Fibroblast of peridontal ligament (primary cell): ENCODE measurements around the gene GAK.
"Not testable (repeated sequence)": the region's sequence is repeated elsewhere in the genome, so short reads cannot be mapped to it uniquely, and the experiment has no call there.

Experiments
- DNase-seq: peaks from one replicate; pipeline ENCODE4 v3.0.0-alpha.2; 2010; ENCODE audit errors: extremely low read depth

The GAK gene

DNA sequence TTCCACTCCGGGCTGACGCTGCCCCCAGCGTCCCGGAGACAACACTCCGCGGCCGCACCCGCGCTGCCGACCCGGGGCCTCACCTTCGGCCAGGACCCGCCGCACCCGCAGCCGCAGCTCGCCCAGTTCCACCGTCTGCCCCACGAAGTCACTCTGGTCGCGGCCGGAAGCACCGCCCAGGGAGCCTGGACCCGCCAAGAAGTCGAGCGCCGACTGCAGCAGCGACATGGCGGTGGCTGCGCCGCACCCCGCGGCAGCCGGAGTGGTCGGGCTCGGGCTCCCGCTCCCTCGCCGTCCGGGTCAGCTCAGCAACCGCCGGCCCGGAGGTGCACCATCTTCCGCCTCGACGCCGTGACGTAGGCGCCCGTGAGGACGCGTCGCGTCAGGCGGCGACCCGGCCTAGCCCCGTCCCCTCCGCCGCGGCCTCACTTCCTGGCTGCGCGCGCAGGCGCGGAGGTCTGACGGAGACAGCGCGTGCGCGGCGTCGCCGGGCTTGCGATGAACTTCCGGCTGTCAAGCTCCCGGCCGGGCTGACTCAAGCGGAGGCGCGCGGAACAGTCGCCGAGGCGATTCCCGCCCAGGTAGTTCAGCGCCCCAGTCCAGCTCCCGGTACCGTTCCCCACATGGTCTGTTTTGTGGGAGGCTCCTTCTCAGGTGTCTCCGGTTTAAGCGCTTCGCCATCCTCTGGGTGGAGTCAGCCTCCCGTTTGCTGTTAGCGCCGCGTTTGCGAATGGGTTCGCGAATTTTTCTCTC, at the start of gene GAK, which contains the start of gene TMEM175:
TSS of gene GAK (minus strand) at position 357 of the 753 bp plus-strand sequence. CDS start at position 228, 129 bp downstream.
TSS of gene TMEM175 (plus strand) at position 501 of the 753 bp plus-strand sequence. CDS start 15,280 bp downstream, outside the sequence.
- peak; percentile 92 for DNase-seq

DNA sequence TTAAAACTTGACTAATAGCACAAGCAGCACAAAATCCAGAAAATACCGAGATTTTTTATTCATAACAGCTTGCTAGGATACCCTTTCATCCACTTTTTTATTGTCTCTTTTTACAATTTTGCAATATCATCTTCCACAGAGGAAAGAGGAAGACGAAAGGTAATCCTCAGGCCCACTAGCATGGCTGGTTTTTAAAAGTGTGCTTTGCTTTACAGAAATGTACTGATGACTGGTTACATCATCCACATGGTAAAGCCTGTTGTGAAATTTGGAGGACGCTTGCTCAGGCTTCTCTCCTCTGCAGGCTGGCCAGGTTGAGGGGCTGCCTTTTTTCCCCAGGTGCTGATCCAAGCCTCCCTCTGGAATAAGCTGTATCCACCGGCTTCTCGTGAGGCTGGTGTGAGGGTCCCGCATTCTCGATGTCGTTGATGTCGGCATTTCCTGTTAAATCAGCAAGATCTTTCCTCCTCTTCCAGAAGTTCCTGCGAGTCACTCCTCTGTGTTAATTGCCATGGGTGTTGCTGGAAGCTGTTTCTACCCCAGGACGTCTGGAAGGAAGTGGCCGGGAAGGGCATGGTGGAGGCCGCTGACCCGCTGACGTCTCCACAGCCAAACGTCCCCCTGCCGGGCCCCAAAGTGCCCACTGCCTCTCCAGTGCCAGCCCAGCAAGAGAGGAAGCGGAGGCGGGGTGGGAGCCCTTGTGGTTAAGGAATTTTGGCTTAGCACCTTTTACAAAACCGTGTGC, 47.0 kb upstream of the GAK start:
- peak; percentile 59 for DNase-seq

DNA sequence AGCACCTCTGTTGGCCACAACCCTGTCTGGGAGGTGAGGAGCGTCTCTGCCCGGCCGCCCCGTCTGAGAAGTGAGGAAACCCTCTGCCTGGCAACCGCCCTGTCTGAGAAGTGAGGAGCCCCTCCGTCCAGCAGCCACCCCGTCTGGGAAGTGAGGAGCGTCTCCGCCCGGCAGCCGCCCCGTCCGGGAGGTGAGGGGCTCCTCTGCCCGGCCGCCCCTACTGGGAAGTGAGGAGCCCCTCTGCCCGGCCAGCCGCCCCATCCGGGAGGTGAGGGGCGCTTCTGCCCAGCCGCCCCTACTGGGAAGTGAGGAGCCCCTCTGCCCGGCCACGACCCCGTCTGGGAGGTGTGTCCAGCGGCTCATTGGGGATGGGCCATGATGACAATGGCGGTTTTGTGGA, 43.9 kb upstream of the GAK start:
- not testable (repeated sequence) for DNase-seq

DNA sequence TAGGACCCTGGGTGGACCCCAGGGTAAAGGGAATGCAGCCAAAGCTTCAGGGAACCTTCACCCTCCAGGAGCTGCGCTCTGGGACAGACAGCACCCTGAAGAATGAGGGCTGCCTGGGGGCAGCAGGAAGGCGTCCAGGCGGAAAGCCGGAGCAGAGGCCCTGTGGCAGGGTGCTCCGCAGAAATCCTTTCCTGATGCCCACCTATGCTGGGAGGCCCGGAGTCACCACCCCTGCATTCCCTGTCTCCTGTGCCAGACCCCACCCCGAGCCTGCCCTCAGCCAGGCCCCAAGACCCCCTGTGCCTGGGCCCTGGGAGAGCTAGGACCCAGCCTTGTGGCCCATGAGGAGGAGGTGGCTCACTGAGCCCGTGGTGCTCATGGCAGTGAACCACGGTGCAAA, 42.6 kb upstream of the GAK start:
- DNase-seq = no peak

DNA sequence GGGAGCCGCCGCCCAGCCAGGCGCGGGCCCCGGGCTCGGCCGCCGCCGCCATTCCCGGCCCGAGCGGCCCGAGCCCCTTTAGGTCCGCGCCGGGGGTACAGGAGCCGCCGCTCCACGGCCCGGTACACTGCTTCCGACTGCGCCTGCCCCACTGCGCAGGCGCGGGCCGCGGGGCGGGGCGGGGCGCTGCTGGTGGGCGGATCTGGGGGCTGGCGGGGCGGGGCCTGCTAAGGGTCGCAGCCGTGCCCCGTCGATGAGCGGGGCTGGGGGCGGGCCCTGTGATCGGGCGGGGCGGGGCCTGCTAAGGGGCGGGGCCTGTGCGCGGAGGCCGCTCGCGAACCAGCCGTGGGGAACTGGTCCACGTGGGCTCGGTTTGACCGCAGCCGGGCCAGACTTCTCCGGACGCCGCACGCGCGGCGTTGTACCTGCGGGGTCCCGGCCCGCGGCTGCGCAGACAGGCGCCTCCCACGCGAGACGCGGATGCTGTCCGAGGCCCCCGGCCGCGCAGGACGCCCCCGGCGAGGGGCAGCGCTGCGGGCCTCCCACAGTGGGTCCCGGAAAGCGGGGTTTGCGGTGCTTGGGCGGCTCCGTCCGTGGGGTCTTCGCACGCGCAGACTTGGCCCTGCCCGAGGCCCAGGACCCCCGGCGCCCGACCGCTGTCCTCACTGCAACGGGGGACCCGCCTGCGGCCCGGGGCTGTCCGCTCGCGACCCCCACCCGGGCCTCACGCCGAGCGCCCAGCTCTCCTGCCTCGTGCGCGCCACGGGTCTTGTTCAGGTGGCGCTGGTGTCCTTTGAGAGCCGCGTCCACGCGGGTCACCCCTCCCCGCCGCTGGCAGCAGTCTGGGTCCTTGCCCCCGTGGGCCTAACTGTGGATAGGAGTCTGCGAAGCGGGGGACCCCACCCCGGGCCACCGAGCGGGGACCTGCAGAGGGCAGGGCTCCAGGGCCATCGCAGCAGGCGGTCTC, 41.6 kb upstream of the GAK start, which contains the start of gene DGKQ:
TSS of gene DGKQ (minus strand) at position 139 of the 967 bp plus-strand sequence. CDS start at position 52, 87 bp downstream.
- DNase-seq = peak; percentile 74

DNA sequence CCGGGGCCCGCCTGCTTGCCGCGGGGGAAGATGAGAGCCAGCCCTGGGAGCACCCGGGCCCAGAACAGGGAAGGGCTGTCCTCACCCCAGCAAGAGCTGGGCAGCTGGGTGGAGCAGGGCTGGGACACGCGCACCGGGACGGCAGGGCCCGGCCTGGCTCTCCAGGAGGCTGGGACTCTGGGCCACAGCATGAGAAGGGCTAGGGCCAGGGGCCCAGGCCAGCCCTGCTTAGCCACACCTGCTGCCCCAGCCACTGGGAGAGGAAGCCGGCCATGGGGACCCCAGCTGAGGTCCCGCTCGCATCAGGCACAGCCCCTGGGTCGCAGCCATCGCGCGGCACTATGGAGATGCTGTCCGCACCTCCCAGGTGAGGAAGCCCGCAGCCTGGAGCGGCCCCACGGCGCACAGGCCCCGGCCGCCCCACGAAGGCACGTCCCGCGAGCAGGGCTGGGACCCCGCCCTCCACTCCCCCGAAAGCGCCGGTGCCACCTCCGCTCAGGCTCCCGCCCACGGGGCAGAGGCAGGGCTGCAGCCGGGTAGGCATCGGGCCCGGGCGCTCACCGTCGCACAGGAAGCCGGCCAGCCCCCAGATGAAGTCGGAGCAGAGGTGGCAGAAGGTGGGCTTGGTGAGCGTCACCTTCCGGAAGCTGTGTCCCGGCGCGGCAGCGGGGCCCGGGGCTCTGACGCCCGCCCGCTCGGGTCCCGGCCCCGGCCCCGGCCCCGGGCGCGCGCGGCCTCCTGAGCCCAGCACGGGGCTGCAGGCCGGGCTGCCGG, 40.7 kb upstream of the GAK start:
- no peak for DNase-seq

DNA sequence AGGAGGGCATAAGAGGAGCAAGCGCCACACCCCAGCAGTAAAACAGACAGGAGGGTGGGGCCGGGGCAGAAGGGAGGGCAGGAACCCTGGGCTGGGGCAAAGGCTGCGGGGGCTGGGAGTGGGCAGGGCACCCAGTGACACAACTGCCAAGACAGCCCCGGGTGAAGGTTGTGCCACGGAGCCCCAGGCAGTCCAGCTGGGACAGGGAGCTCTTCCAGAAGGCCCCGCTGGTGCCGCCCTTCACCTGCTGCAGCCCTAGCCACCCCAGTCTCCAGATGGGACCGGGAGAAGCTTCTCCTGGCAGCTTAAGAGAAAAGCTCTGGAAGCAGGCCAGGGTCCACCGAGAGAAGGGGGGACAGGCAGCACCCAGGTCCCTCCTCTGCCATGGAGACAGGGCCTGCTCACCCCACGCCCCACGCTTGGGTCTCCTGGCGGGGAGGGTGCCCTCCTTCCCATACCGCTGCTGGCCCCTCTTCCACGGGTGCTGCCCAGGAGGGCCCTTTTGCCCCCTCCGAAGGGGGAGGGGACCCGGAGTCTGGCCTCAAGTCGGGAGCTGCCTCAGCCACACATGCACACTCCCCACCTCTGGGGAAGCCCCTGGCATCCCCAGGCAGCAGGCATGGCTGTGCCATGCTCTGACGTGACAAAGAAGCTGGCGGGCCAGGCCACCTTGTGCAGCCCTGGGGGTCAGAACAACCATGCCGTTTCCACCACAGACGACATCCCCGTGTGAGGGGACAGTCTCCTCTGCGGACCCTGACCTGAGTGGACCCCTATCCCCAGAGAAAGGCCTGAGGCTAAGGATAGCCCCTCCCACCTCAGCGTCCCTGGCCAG, 39.8 kb upstream of the GAK start:
- DNase-seq = no peak

DNA sequence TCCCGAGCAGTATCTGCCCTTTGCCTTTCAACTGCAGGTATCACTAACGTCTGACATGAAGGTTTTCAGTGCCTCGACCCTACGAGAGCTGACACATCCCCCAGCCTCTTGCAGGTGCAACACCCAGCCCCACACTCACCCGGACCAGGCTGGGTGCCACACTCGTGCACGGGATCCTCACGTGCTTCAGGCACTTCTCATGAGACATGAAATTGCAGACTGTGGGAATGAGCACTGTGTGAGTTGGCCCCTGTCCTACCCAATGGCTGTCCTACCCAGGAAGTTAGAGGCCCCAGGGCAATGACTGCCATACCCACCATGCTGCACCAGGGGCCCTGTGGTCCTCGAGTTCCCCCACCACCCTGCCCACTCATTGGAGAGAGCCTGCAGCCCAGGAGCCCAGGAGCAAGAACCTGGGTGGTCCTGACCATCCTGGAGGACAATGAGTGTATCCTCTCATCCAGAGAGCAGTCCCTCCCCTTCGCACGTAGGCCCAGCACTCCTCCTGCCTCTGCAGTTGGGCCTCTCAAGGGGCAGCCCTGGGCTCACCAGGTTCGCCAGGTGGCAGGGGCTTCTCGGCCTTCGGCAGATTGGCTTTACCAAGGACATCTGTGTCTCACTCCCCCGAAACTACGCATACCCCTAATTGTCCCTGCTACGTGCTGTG, 38.9 kb upstream of the GAK start:
- DNase-seq = no peak

DNA sequence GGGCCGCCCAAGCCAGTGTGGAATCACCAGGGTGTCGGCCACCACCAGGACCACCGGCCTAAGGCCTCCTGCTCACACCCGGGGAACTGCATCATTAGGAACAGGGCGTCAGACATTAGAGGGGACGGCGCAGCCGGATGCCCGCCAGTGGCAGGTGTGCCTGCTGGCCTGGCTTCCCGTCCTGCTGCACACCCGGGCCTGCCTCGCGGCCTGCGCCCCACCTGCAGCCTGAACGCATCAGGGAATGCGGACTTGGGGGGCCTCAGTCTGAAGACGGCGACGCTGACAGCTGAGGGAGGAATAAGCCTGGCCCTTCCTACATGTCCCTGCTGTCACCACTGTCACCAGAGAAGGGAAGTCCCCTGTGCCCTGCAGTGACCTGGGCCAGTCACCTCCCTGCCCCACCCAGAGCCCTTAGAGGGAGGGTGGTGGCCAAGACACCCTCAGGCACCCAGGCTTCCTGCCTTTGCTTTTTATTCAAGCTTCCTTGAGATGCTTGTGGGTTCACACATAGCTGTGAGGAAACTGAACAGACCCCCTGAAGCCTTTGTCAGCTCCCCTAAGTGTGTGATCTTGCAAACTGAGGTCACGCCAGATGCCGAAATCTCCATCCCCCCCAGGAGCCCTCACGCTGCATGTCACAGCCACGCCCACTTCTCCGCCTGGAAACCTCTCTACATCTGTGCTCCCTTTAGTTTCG, 38.1 kb upstream of the GAK start:
- no peak for DNase-seq

DNA sequence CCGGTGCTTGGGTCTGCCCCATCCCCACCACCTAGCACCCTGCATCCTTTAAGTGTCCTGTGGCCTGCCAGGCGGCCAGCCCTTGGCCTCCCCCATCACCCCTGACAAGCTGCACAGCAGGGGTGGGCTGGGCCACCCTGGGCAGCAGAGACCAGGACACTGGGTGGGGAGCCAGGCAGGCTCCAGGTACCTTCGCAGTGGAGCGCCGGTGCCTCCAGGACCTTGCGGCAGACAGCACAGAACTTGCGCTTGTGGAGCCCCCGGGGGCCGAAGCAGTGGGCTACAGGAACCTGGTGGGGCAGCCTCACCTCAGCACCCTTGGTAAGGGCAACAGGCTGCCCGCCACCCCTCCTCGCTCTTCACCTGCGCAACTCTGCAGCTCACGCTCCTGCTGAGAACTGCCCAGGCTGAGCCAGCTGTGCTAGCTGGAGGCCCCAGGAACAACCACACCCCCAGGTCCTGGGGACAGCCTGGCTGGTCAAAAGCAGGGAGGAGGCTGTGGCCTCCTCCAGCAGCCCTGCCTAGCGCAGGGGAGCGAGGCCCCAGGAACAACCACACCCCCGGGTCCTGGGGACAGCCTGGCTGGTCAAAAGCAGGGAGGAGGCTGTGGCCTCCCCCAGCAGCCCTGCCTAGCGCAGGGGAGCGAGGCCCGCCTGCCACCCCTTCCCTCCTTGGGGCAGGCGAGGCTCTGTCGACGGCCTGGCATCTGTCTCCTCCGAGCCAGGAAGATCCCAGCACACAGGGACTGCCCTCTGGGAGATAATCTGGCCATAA, 36.7 kb upstream of the GAK start:
- DNase-seq = no peak

DNA sequence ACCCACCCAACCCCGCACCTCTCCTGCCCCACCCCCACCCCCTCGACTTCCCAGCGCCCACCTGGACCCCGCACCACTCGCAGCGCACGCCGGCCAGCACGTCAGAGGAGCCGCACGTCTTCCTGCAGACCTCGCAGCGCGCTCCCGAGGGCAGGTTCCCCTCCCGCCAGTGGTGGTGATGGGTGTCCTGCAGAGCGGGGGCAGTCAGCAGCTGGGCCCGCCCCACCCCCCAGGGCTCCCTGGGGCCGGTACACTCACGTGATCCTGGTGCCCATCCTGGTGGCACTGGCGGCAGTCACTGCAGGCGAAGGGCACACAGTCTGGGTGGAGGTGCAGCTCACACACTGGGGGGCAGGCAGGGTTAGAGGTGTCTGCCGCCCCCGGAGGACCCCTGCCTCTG, 36.1 kb upstream of the GAK start:
- no peak for DNase-seq

DNA sequence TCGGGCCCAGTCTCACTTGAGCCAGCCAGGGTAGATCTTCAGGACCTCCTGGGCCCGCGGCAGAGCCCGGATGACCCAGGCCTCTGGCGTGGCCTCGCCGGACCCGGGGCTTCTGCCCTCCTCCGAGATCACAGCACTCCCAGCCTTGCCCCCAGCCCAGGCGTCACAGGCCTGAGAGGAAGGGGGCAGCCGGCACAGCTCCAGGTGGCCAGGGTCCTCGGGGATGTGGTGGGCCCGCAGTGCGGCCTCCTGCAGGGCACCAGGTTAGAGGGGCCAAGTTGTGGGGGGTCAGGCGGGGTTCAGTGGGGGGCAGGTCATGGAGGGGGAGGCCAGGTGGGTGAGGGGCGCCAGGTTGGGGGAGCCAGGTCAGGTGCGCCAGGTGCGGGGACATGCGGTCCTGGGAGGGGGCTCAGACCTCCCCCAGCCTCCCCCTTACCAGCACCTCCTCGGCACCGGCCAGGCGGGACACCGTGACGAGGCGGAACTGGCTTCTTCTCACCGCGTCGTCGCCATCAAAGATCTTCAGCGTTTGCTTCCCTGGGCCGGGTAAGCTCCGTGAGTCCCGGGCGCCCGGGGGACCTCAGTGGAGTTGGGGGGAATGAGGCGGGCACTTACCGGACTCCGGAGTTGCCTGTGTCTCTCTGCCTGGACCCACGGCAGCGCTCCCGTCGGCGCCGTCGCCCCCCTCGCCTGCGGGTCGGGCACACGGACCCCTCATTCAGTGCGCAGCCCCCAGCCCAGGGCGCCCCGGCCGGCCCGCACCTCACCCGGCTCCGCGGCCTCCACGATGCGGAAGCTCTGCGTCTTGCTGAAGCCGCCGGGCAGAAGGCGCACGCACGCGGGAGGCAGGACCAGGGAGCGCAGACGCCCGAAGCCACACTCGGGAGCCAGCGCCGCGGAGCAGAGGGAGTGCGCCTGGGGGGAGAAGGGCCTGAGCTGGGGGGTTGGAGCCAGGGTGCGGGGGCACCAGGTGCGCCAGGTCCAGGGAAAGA, 35.3 kb upstream of the GAK start:
- no peak for DNase-seq

DNA sequence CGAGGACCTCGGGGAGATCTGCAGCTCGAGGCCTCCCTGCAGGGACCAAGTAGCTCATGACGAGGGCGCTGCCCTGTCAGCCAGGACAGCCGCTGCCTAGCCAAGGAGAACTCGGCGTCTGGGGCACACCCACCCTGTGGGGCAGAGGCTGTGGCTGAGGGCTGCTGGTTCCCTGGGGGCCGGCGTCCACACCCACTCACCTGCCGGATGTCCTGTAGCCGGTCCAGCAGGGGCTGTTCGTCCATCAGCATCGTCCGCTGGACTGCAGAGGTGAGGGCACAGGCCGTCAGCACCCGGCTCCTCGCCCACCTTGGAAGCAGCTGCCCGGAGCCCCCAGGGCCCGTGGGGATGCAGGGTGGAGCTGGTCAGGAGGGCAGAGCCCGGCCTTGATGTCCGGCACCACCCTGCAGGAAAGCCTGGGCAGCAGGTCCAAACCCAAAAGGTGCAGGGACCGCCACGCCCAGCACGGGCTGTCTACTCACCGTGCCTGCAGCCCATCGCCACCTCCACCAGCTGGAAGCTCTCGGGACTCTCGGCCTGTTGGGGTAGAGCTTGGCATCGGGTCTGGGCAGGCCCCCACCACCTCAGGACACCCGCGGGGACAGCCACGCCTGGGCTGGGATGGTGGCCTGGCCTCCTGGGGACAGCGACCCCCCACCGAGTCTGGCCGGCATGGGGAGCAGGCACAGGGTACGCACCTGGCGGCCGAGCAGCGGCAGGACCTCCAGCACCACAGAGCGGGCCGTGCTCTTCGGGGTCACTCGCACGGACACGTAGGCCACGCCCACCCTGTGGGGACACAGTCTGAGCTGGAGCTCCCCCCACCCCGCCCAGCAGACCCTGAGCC, 34.4 kb upstream of the GAK start:
- DNase-seq = no peak

DNA sequence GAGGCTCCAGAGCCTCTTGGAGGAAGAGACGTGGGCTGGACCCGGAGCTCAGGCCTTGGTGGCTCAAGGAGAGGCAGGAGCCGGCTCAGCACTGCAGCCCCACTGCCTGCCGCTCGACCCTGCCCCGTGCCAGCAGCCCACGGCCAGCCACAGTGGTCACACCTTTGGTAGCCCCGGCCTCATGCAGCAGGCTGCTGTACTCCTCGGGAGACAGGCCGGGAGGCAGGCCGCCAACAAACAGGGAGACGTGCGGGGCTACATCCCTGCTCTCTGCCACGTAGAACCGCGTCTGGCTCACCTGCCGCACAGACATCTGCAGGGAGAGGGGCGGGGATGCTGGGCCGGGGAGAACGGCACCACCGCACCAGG, 33.6 kb upstream of the GAK start:
- DNase-seq = no peak

DNA sequence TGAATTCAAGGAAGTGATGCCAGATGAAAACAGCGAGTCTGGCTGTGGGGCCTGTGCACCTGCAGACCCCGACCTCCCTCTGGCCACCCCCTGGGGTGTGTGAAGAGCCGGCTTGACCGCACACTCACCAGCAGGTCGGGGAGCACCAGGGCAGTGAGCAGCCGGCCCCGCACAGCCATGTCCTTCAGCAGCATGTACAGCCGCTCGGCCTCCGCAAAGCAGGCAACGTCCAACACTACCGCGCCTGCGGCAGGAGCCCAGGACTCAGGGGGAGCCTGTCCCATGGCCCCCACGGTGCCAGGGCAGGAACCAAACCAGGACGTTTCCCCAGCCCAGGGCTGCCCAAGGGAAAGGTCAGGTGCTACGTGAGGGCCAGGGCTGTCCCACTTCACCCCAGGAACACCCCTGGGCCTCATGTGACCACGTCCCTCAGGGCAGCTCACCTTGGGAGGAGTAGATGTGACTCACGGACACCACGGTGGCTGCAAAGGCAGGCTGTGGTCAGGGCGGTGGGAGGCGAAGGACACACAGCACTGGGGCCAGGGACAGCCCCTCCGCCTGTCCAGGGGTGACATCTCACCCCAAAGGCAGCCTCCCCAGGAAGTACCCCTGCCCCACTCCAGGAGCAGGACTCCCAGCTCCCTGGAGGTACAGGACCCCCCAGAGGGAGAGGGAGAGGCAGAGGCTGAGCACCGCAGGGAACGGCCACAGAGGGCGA, 33.1 kb upstream of the GAK start:
- DNase-seq = no peak
